NCI-H526 (cell line): ENCODE results near the gene ZNF778.

Experiments used
- DNase-seq, 2 experiments: peaks; one replicate each; lab custom pipeline; 2025; lab: John Stamatoyannopoulos, UW

The ZNF778 gene

DNA sequence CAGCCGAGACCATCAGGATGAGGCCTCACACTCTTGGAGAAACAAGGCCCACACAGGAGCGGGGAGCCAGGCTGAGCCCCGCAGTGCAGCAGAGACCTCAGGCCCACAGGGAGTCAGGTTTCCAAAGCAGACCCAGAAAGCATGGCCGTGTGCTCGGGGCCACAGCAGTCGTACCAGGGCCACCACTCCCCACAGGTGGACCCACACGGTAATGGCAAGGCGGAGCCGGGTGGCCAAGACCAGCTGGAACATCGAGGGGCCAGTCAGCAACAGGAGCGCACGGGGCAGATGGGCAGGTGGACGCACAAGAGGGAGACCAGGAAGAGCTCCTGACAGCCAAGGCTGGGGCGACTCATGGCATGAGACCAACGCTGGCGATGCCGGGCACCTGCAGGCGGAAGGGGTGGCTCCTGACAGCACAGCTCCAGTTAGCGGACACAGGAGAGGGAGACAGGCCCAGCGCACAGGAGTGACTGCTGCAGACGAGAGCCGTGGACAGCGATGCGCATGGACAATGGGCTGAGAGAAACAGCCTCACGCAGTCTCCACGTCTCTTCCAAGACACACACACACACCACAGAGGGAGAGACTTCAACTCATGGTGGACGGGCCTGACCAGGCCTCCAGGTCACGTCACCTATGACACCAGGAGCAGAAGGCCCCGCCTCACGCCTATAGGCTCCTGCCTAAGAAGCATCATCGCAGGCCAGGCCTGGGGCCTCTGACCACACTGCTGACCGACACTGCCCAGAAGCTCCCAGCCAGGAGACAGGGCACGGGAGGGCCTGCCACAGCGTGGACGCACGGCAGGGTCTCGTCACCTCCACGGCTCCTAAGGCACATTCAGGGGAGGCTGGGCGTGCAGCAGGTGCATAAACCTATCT is 58.6 kb downstream of the ZNF778 start:
- DNase-seq, result no peak

- DNase-seq, result no peak
Measured at GRCh38 chr16:89277049-89277448, 59.5 kb downstream of the ZNF778 start.

- DNase-seq, result no peak
Measured at GRCh38 chr16:89277641-89278341, 60.3 kb downstream of the ZNF778 start.

- DNase-seq, result no peak
Measured at GRCh38 chr16:89278441-89279240, 61.1 kb downstream of the ZNF778 start.

GRCh38 chr16:89279666-89280481 is 62.4 kb downstream of the ZNF778 start:
- no peak for DNase-seq

DNA sequence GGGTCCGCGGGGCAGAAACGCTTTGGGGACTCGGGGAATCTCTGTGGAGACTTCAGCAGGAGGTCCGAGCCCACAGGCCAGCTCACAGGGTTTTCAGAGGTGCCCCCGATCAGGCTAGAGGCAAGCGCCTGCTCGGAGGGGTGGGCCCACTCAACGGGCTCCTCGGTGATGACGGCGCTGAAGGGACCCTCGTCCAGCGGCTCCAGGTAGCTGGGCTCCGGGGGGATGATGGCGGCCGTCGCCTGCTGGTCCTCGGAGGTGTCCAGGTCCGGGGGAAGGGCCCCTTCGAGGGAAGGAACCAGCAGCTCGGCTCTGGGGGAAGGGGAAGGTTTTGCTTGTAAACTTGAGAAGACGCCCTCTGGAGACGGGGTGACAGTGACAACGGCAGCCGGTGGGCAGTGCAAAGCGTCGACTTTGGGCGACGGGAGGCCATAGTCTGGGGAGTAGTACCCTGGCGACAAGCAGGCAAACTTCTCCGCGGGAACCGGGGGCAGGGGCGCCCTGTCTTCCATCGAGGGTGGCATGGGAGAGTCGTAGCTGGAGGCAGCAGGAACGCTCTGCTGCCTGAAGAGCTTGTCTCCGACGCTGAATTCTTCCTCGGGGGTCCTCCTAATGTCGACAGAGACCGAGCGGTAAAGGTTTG is 63.2 kb downstream of the ZNF778 start:
- DNase-seq, result no peak

GRCh38 chr16:89281189-89281577 is 63.7 kb downstream of the ZNF778 start:
- no peak for DNase-seq

DNA sequence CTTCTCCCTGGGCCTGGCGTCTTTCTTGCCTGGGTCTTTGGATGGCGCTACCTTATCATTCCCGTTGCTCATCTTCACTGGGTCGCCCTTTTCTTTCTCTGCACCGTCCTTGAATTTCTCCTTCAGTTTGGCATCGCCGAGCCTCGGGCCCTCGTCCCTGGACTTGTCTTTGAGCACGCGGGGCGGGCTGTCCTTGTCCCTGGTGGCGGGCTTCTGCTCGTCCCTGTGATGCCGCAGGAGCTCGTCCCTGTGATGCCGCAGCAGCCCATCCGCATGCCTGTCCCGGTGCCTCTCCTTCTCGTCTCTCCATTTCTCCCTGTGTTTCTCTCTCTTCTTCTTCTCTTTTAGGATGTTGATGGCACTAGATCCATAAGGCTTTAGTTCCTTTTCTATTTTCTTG is 64.3 kb downstream of the ZNF778 start:
- DNase-seq, result no peak

GRCh38 chr16:89282523-89282922 is 65.0 kb downstream of the ZNF778 start:
- DNase-seq, result no peak

DNA sequence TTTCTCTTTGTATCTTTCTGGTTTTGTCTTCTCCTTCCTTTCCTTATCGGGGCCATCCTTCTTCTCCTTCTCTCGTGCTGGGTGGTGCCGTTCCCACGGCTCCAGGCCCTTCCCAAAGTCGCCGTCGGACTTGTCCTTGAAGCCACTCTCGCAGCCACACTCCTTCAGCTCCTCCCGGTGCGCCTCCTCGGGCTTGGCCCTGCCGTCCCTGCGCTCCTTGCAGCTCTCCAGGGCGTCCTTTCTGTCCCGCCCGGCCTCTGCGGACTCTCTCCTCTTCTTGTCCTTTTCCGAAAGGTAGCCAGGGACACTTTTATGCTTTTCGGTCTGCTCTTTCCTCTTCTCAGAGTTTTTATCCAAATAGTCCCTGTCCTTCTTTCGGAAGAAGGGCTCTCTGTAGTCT is 65.9 kb downstream of the ZNF778 start:
- DNase-seq, result no peak

- no peak for DNase-seq
Measured at GRCh38 chr16:89285381-89285780, 67.9 kb downstream of the ZNF778 start.

- no peak for DNase-seq
Measured at GRCh38 chr16:89286096-89286495, 68.6 kb downstream of the ZNF778 start.
